Activated naive CD8-positive, alpha-beta T cell treated with anti-CD3 and anti-CD28 coated beads, Interleukin-2, amount 50 U/mL, for 16 hours (primary cell): ENCODE results near the gene EIF1AD.
"Not testable (repeated sequence)": the region's sequence is repeated elsewhere in the genome, so short reads cannot be mapped to it uniquely, and the experiment has no call there.

Experiments used
- DNase-seq: peaks from one replicate; pipeline ENCODE4 v3.0.0-alpha.2; 2020; ENCODE audit warnings: low read depth, low spot score

Gene EIF1AD

DNA sequence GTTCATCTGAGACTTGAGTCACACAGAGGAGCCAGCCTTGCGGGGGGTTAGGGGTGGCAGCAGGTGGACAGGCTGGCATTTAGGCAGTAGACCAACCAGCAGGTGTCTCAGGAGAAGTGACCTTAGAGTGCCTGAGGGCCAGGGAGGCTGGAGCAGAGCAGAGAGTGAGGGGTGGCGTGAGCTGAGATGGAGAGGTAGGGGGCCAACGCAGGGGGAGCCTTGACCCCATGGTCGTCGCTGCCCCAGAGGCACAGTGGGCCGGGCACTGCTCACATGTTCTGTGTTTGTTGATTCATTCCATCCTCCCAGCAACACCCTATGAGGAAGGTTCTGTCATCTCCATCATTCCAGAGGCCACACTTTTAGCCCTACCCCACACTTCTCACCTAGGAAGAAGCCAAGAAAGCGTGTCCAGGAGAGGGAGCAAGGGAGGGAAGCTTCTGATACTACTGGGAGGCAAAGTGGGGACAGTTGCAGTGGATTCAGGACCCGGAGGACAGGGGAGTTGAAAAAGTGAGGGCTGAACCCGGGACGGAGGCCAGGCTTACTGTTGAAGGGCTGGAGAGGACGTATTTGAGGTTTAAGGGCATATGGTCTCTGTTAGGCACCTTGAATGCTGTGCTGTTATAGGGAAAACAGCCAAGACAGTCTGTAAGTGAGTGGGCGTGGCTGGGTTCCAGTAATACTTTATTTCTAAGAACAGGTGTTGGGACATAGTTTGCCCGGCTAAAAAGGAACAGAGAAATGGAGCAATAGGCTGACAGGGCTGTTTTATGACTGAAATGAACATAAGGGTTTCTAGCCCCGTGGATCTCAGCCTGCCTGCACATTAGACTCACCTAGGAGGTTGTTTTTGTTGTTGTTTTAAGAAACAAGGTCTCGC, 33.1 kb downstream of the EIF1AD start:
- no peak for DNase-seq

DNA sequence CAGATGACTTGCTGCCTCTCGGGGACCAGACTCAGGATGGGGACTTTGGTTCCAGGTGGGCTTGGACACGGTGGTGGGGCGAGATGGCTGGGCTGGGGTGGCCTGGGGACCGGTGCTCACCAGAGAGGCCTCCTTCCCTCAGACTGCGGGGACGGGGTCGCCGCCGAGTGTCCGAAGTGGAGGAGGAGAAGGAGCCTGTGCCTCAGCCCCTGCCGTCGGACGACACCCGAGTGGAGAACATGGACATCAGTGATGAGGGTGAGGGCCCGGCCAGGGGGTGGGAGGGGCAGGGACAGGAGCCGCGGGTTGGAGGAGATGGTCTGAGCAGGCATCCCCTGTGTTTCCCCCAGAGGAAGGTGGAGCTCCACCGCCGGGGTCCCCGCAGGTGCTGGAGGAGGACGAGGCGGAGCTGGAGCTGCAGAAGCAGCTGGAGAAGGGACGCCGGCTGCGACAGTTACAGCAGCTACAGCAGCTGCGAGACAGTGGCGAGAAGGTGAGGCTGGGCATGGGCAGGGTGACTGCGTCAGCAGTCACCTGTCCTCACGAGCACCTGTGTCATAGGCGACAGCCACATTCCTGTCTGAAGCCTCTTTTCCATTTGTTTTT, 34.5 kb downstream of the EIF1AD start:
- no peak for DNase-seq

DNA sequence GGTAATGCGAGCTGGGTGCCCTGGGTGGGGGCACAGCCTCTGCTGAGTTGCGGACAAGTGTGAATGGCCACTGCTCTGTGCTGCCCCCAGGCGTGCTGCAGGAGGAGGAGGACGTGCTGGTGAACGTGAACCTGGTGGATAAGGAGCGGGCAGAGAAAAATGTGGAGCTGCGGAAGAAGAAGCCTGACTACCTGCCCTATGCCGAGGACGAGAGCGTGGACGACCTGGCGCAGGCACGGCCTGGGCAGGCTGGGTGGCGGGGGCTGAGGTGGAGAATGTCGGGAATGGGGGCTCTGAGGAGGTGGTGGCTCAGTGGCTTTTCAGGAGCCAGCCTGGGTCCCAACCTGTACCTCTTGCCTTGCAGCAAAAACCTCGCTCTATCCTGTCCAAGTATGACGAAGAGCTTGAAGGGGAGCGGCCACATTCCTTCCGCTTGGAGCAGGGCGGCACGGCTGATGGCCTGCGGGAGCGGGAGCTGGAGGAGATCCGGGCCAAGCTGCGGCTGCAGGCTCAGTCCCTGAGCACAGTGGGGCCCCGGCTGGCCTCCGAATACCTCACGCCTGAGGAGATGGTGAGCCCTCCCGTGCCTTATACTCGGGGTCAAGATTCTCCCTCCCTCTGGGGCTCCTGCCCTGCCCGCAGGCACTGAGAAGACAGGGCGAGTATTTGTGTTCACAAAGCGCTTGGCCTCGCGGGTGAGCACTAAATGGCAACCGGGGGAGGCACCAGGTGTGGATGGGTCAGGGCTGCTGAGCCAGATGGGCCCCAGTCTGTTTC, 35.8 kb downstream of the EIF1AD start:
- no peak for DNase-seq

DNA sequence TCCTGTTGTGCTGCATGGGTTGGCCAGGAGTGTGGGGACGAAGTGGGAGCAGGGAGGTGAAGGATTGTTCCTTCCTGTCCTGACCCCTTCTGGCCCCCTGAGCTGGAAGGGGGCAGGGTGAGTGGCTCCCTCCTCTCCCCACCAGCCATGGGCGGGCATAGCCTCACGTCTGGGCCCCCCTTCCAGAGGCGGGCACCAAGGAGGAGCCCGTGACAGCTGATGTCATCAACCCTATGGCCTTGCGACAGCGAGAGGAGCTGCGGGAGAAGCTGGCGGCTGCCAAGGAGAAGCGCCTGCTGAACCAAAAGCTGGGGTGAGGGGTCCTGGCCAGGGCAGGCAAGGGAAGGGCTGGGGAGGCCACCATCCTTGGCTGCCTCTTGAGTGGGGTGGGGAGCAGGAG, 37.1 kb downstream of the EIF1AD start:
- no peak for DNase-seq

DNA sequence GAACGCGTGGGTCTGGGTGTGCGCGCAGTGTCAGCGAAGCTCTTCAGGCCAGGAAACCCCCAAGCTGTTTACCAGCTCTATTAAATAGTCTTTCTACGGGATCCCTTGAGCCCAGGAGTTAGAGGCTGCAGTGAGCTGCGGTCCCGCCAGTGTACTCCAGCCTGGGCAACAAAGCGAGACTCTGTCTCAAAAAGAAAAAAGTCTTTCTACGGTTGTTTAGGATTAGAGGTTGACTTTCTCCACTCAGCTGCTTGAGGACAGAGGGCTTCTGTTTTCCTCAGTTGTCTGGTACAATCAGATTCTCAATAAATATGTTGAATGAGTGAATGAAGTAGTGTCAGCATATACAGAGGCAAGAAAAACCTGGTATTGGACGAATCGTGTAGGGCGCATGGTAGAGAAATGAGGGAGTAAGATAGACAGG, 39.8 kb downstream of the EIF1AD start:
- DNase-seq, result no peak

DNA sequence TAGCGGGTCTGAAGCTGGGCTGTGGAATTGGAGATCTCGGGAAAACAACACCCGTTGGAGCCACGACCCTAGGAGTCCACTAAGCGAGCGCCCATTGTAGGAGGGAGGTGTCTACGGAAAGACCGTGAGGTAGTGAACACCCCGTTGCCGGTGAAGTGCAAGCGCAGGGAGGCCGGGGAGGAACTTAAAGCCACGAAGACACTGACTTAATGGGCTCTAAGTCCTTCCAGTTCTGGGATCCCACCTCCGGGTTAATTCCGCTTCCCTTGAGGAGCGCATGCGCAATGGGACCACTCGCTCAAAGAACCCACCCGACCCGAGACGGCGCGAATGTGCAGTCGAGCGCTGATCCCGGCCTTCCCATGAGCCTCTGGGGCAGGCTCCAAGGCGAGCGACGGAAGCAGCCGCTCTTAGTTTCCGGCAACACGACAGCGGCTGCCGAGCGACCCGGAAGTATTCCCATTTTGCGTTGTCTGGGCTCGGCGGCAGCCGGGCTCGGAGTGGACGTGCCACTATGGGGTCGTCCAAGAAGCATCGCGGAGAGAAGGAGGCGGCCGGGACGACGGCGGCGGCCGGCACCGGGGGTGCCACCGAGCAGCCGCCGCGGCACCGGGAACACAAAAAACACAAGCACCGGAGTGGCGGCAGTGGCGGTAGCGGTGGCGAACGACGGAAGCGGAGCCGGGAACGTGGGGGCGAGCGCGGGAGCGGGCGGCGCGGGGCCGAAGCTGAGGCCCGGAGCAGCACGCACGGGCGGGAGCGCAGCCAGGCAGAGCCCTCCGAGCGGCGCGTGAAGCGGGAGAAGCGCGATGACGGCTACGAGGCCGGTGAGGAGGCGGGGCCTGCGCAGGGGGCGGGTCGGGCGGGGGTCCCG, 40.5 kb downstream of the EIF1AD start, which contains the start of gene SART1:
SART1 (plus strand) TSS at position 468 of the 874 bp plus-strand sequence; CDS start at position 515, 47 bp downstream.
- DNase-seq, result peak; percentile 91

DNA sequence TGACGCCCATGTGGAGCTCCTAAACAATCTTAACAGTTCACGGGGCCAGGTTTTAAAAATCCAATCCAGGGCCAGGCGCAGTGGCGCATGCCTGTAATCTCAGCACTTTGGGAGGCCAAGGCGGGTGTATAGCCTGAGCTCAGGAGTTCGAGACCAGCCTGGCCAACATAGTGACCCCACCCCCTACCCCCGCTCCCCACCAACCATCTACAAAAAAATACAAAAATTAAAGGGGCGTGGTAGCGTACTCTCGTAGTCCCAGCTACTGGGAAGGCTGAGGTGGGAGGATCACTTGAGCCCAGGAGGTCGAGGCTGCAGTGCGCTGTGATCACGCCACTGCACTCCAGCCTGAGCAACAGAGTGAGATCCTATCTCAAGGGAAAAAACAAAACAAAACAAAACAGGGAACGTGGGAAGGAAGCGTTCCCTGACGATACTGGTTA, 41.1 kb downstream of the EIF1AD start:
- no peak for DNase-seq

DNA sequence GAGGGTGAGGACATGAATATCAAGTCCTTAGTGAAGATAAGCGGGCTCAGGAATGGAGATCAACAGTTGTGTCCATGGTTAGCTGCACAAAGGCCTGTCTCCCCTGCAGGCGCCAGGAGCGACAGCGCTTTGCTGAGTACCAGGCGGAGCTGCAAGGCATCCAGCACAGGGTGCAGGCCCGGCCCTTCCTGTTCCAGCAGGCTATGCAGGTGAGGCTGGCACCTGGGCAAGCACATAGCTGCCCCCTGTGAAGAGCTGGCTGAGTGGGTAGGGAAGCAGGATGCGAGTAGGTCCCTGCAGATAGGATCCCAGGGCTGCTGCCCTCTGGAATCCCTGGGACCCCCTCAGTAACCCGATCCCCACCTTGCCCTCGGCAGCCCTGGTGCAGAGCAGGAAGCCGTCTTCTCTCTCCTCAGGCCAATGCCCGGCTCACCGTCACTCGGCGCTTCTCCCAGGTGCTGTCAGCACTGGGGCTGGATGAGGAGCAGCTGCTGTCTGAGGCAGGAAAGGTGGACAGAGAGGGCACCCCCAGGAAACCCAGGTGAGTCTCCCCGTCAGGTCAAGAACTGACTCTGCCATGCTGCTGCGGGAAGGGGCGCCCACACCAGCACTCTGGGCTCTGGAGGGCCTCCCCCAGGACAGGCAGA, 43.1 kb downstream of the EIF1AD start:
- DNase-seq, result no peak

DNA sequence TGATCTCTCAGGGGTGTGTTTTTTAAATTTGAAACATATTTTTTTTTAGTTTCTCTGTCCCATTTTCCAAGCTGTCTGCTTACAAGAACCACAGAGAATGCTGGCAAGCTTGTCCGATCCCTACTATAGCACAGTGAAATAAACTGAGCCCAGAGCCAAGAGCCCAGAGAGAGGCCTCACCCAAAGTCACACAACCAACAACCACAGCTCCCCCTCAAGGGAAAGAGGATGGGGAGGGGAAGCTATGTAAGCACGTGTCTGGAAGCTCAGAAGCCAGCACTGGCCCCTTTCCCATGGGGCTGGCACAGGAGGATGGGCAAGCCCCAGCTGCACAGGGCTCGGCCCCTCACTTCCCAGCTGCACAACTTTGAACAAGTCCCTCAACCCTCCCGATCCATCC, 43.7 kb downstream of the EIF1AD start:
- DNase-seq, result no peak

DNA sequence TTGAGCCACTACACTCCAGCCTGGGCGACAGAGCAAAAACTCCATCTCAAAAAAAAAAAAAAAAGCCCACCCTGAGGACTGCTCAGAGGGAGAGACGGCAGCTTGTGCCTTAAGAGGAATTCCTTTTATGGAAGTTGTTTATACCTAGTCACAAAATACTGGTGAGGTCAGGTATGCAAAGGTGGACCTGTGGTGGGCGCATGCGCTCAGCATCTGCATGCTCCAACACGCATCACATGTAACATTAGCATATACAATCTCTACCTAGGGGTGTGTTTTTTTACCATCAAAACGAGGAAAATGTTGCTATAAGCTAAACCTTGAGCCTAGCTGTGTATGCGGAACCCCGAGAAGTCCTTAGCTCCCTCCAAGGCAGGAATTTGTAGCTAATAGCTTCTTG, 47.2 kb downstream of the EIF1AD start:
- DNase-seq, result no peak

DNA sequence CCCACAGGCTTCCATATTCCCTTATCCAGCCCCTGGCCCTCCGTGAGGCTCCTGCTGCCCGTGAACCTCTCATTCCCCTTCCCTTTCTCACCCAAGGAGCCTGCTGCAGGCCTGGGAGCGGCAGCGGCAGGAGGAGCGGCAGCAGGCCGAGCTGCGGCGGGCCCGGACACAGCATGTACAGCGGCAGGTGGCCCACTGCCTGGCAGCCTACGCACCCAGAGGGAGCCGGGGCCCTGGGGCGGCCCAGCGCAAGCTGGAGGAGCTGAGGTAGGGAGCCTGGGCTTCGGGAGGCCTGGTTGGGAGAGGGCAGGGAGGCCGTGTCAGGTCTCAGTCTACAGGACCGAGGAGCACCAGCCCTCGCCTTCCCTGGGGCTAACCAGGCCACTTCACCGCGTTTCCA, 48.5 kb downstream of the EIF1AD start:
- DNase-seq, result no peak

DNA sequence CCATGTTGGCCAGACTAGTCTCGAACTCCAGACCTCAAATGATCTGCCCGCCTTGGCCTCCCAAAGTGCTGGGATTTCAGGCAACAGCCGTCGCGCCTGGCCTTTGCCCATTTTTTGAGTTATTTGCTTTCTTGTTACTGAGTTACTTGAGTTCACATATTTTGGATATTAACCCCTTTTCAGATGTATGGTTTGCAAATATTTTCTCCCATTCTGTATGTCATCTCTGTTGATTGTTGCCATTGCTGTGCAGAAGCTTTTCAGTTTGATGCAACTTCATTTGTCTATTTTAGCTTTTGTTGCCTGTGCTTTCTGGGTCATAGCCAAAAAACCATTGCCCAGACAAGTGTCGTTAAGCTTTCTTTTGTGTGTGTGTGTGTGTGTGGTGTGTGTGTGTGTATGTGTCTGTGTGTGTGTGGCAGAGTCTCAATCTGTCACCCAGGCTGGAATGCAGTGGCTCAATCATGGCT, 49.9 kb downstream of the EIF1AD start:
- no peak for DNase-seq

DNA sequence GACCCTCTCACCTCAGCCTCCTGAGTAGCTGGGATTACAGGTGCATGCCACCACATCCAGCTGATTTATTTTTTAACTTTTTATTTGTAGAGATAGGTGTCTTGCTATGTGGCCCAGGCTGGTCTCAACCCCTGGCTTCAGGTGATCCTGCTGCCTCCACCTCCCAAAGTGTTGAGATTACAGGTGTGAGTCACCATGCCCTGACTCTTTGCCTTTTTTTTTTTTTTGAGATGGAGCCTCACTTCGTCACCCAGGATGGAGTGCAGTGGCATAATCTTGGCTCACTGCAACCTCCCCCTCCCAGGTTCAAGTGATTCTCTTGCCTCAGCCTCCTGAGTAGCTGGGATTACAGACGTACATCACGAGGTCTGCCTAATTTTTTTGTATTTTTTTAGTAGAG, 50.3 kb downstream of the EIF1AD start:
- not testable (repeated sequence) for DNase-seq

DNA sequence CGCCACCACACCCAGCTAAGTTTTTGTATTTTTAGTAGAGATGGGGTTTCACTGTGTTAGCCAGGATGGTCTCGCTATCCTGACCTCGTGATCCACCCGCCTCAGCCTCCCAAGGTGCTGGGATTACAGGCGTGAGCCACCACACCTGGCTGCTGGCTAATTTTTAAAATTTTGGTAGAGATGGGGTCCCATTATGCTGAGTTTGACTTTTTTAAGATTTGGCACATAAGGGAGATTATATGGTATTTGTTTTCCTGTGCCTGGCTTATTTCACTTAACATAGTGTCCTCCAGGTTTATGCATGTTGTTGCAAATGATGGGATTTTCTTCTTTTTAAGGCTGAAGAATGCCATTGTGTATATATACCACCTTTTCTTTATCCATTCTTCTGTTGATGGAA, 51.2 kb downstream of the EIF1AD start:
- DNase-seq, result not testable (repeated sequence)

DNA sequence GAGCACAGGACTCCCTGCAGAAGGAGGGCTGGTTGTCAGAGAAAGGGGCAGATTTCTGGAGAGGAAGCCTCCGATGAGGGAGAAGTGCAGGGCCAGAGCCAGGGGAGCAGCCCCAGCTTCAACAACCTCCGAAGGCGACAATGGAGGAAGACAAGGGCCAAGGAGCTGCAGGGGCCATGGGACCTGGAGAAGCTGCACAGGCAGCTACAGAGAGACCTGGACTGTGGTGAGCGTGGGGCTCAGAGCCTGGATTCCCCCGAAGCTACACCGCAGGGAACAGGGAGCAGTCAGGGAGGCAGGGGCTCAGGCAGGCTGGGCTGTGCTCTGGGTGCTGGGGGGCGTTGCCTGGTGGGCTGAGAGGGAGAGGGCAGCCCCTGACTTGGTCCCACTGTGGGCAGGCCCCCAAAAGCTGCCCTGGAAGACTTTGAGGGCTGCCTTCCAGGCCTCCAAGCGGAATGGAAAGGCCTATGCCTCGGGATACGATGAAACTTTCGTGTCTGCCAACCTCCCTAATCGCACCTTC, 54.3 kb downstream of the EIF1AD start:
- DNase-seq, result no peak

DNA sequence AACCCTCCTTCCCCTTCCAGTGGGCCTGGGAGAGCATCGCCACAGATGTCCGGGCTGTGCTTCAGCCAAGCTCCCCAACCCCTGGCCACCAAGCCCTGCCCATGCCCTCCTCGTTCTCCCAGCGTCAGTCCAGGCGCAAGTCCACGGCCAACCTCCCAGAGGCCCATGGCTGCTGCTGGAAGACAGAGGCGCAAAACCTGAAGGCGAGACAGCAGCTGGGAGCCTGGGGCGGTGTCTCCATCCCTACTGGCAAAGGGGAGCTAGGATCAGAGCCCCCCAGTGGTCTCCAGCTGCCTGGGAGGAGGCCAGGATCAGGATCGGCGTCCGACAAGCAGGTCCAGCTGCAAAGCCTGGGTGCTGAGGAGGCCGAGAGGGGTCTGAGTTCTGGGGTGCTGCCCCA, 54.8 kb downstream of the EIF1AD start:
- no peak for DNase-seq

DNA sequence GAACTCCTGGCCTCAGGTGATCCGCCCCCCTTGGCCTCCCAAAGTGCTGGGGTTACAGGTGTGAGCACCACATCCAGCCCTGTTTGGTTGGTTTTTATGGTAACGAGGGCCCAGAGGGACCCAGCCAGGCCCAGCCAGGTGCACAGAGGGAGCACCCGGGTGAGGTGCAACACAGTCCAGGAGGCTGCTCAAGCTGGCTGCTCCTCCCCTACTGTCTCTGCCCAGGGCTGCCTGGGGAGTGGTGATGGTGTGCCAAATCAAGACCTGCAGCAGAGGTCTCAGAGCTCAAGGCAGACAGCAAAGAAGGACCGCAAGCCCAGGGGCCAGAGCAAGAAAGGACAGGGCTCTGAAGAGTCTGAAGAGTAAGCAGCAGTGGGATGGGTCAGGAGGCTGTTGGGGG, 55.3 kb downstream of the EIF1AD start:
- no peak for DNase-seq
